Heart left ventricle (tissue), 13 donors: ENCODE results near the gene SSU72.

Experiments used
- POLR2A ChIP-seq, 2 donors: fragments of 450-650 bp; IDR thresholded peaks; one replicate each; pipeline ENCODE4 v1.6.1; 2017; ENCODE audit warnings: antibody characterized with exemption in 2 of 2, mild to moderate bottlenecking in 2 of 2, moderate library complexity in 2 of 2
- TF ChIP-seq, protein P1 (sequence below), 12 donors: fragments of 200-600 bp; sonication (generic) in 4 of 12; IDR thresholded peaks; one replicate each; pipeline versions ENCODE4 v1.5.0 to v1.8.0; 2018 to 2022; ENCODE audit warnings: antibody characterized with exemption in 12 of 12, mild to moderate bottlenecking in 5 of 12
- donor health status: ischemic (EF 13 %, LVEDD 7.1; RV severe dilation, severe dysfunction).
- donor health status: DM: no; HTN: yes; CAD: no.
- donor health status: DM: no; HTN: no; CAD: no.
- donor health status: ischemic (EF 25% LVEDD 6.9; RV normal size, moderate dysfunction).
- donor health status: ischemic (EF 25% LVEDD 5.7; RV mildly dilated, moderate dysfunction).
- donor health status: ischemic (EF 35%, LVEDD 5.7; RV mildly dilated, moderate dysfunction).
- donor health status: nonischemic (EF 11% LVEDD 7.7; RV severe dilation, severe dysfunction).
- donor health status: DM: yes; HTN: yes; CAD: no.
- donor health status: PGD.
- donor health status: ischemic (EF 29% LVEDD 5.4; RV normal size, mild dysfunction).
- donor health status: nonischemic (EF 23%, LVEDD 6.1; RV moderate dilation, normal function).

DNA sequence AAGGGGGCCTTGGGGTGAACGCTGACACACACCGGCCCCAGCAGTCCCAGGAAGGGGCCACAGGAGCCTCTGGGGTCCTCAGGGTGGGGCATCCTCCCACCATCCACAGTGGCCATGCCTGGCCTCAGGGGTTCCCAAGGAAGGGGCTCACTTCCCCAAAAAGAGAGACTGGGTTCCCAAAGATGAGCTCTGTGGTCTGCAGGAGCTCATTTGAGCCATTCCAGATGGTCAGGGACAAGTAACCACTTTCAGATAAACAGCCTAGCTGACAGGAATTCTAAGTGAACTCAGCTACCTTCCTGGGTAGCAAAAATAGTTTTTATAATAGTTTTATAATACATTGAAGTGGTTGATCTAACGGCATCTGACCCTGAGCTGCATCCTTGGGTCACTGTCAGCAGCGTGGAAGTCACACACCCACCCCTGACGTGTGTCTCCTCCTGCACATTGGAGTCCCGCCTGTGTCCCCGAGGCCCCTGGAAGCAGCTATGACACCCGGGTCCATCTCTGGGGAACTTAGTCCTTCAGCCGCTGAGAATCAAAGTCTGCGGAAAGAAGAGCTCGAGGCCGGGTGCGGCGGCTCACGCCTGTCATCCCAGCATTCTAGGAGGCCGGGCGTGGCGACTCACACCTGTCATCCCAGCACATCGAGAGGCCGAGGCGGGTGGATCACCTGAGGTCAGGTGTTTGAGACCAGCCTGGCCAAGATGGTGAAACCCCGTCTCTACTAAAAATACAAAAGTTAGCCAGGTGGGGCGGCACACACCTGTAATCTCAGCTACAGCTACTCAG is 28.5 kb downstream of the SSU72 start:
- TF ChIP-seq, protein P1, sequence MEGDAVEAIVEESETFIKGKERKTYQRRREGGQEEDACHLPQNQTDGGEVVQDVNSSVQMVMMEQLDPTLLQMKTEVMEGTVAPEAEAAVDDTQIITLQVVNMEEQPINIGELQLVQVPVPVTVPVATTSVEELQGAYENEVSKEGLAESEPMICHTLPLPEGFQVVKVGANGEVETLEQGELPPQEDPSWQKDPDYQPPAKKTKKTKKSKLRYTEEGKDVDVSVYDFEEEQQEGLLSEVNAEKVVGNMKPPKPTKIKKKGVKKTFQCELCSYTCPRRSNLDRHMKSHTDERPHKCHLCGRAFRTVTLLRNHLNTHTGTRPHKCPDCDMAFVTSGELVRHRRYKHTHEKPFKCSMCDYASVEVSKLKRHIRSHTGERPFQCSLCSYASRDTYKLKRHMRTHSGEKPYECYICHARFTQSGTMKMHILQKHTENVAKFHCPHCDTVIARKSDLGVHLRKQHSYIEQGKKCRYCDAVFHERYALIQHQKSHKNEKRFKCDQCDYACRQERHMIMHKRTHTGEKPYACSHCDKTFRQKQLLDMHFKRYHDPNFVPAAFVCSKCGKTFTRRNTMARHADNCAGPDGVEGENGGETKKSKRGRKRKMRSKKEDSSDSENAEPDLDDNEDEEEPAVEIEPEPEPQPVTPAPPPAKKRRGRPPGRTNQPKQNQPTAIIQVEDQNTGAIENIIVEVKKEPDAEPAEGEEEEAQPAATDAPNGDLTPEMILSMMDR (IDR thresholded peaks at IDR 0.05): no peak
- TF ChIP-seq POLR2A (IDR thresholded peaks at IDR 0.05): no peak
